Muscle layer of duodenum (tissue), 2 donors: ENCODE data around the gene DENND4A.

Source experiments
- H3K27ac ChIP-seq: one replicate; pipeline ENCODE4 v1.7.0; 2013; ENCODE audit warnings: mild to moderate bottlenecking, low read length
- H3K27me3 ChIP-seq: one replicate; pipeline ENCODE4 v1.7.0; 2013; ENCODE audit warnings: low read depth, mild to moderate bottlenecking, control low read depth, low read length
- H3K36me3 ChIP-seq, 2 donors: one replicate each; pipeline ENCODE4 v1.7.0; 2013; ENCODE audit warnings: low read length in 2 of 2, control low read depth in 1 of 2, mild to moderate bottlenecking in 1 of 2; ENCODE audit not compliant: insufficient read depth in 2 of 2, control insufficient read depth in 1 of 2
- H3K4me1 ChIP-seq, 2 donors: one replicate each; pipeline ENCODE4 v1.7.0; 2013; ENCODE audit warnings: low read length in 2 of 2, mild to moderate bottlenecking in 2 of 2, control low read depth in 1 of 2, moderate library complexity in 1 of 2; ENCODE audit not compliant: insufficient read depth in 2 of 2, control insufficient read depth in 1 of 2
- H3K4me3 ChIP-seq, 2 donors: one replicate each; pipeline ENCODE4 v1.7.0; 2013; ENCODE audit warnings: low read length in 2 of 2, low read depth in 1 of 2, mild to moderate bottlenecking in 1 of 2
- H3K9me3 ChIP-seq, 2 donors: one replicate each; pipeline ENCODE4 v1.7.0; 2013; ENCODE audit warnings: low read length in 2 of 2, control low read depth in 1 of 2, mild to moderate bottlenecking in 1 of 2; ENCODE audit not compliant: control insufficient read depth in 1 of 2
- donor health status: healthy.

The DENND4A gene

GRCh38 chr15:65766422-65767263, 25.4 kb downstream of the DENND4A start:
- Histone ChIP-seq H3K9me3 (no peaks in the 10 kb centered on the region), H3K4me3 (no peak overlapping the region), H3K4me1 (peaks cover 9 to 26% of the 10 kb centered on the region in 2 donors), H3K27ac (no peak overlapping the region), H3K36me3 (no peaks in the 10 kb centered on the region), H3K27me3 (no peaks in the 10 kb centered on the region)

GRCh38 chr15:65765106-65765505, 27.0 kb downstream of the DENND4A start:
- no peak overlapping the region for H3K27ac ChIP-seq
- no peaks in the 10 kb centered on the region for H3K9me3 ChIP-seq
- no peaks in the 10 kb centered on the region for H3K27me3 ChIP-seq
- H3K4me1 ChIP-seq, result peaks cover 9 to 26% of the 10 kb centered on the region in 2 donors
- no peak overlapping the region for H3K4me3 ChIP-seq
- H3K36me3 ChIP-seq, result no peaks in the 10 kb centered on the region

DNA sequence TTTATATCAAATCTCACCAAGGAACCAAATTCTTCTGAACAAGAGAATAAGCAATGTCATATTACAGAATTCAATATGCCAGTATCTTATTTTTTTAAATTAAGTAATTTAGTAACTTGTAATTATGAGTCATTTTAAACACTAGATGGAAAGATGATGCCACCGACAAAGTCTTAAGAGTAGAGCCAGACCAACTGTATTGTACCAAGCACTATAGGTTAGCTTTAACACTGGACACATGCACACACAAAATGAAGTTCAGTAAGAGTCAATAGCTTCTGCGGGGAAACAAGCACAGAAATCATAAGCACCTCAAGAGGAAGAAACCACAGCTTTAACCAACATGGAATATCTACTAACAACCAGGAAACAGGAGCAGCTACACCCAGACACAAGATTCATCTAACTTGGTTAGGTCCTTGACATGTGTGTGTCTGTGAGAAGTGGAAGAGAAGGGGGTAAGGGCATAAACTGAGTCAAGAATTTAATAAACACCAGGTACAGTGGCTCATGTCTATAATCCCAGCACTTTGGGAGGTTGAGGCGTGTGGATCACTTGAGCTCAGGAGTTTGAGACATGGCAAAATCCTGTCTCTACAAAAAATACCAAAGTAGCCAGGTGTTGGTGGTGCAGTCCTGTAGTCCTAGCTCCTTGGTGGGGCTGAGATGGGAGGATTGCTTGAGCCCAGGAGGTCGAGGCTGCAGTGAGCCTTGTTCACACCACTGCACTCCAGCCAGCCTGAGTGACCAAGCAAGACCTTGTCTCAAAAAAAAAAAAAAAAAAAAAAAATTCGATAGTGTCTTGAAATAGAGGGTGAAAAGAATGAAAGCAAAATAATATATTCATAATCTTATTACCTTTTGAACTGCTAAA, 28.9 kb downstream of the DENND4A start:
- H3K9me3 ChIP-seq, result no peaks in the 10 kb centered on the region
- no peaks in the 10 kb centered on the region for H3K27me3 ChIP-seq
- H3K4me3 ChIP-seq, result no peak overlapping the region
- H3K36me3 ChIP-seq, result peaks cover 0 to 5% of the 10 kb centered on the region in 2 donors
- H3K27ac ChIP-seq, result no peak overlapping the region
- H3K4me1 ChIP-seq, result peaks cover 9 to 26% of the 10 kb centered on the region in 2 donors

GRCh38 chr15:65762399-65762798, 29.7 kb downstream of the DENND4A start:
- H3K4me3 ChIP-seq, result no peak overlapping the region
- peaks cover 0 to 5% of the 10 kb centered on the region in 2 donors for H3K36me3 ChIP-seq
- H3K27ac ChIP-seq, result no peak overlapping the region
- peaks cover 9 to 22% of the 10 kb centered on the region in 2 donors for H3K4me1 ChIP-seq
- H3K9me3 ChIP-seq, result no peaks in the 10 kb centered on the region
- no peaks in the 10 kb centered on the region for H3K27me3 ChIP-seq

GRCh38 chr15:65761210-65761926, 30.7 kb downstream of the DENND4A start:
- peaks cover 0 to 5% of the 10 kb centered on the region in 2 donors for H3K36me3 ChIP-seq
- no peak overlapping the region for H3K27ac ChIP-seq
- no peaks in the 10 kb centered on the region for H3K27me3 ChIP-seq
- no peak overlapping the region for H3K4me3 ChIP-seq
- H3K9me3 ChIP-seq, result no peaks in the 10 kb centered on the region
- peaks cover 1 to 12% of the 10 kb centered on the region in 2 donors for H3K4me1 ChIP-seq

GRCh38 chr15:65759441-65759840, 32.7 kb downstream of the DENND4A start:
- Histone ChIP-seq H3K27ac (no peak overlapping the region), H3K36me3 (peaks cover 6 to 14% of the 10 kb centered on the region in 2 donors), H3K4me3 (no peak overlapping the region), H3K4me1 (peaks cover 0 to 6% of the 10 kb centered on the region in 2 donors), H3K27me3 (no peaks in the 10 kb centered on the region), H3K9me3 (no peaks in the 10 kb centered on the region)

DNA sequence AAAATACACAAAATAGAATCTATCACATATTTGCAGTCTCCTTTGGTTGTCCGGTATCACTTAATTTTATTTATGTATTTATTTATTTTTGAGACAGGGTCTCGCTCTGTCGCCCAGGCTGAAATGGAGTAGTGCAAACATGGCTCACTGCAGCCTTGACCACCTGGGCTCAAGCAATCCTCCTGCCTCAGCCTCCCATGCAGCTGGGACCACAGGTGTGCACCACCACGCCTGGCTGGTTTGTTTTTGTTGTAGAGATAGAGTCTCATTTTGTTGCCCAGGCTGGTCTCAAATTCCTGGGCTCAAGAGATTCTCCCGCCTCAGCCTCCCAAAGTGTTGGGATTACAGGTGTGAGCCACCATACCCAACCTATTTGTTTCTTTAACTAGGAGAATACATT, 33.9 kb downstream of the DENND4A start:
- Histone ChIP-seq H3K4me3 (no peak overlapping the region), H3K9me3 (no peaks in the 10 kb centered on the region), H3K27me3 (no peaks in the 10 kb centered on the region), H3K27ac (no peak overlapping the region), H3K36me3 (peaks cover 6 to 14% of the 10 kb centered on the region in 2 donors), H3K4me1 (peaks cover 0 to 1% of the 10 kb centered on the region in 2 donors)

GRCh38 chr15:65757256-65757655, 34.8 kb downstream of the DENND4A start:
- Histone ChIP-seq H3K27me3 (no peaks in the 10 kb centered on the region), H3K4me3 (no peak overlapping the region), H3K4me1 (no peaks in the 10 kb centered on the region), H3K27ac (no peak overlapping the region), H3K9me3 (no peaks in the 10 kb centered on the region), H3K36me3 (peaks cover 6 to 14% of the 10 kb centered on the region in 2 donors)

GRCh38 chr15:65752151-65752700, 39.9 kb downstream of the DENND4A start:
- Histone ChIP-seq H3K9me3 (no peaks in the 10 kb centered on the region), H3K36me3 (peaks cover 17 to 19% of the 10 kb centered on the region in 2 donors), H3K4me3 (no peak overlapping the region), H3K27me3 (no peaks in the 10 kb centered on the region), H3K4me1 (no peaks in the 10 kb centered on the region), H3K27ac (no peak overlapping the region)

DNA sequence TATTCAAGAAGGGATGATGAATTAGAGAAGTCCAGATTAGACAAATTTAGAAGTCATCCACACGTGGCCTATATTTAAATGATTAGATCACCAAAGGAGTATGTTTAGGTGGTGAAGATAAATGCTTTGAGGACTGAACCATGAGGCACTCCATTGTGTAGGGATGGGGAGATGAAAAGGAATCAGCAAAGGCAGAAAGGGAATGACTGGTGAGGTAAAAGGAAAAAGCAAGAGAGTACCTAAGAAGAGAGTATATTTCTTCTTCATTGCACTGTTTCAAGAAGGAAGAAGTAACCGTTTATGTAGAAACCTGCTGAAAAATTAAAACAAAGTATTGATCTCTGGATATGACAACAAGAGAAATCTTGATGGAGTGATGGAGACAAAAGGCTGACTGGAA, 40.7 kb downstream of the DENND4A start:
- Histone ChIP-seq H3K4me1 (no peaks in the 10 kb centered on the region), H3K9me3 (no peaks in the 10 kb centered on the region), H3K27me3 (no peaks in the 10 kb centered on the region), H3K36me3 (peaks cover 17 to 19% of the 10 kb centered on the region in 2 donors), H3K4me3 (no peak overlapping the region), H3K27ac (no peak overlapping the region)
